GM04504 (cell line): ENCODE results near the gene TARBP1.
A peak's percentile ranks its signal among the peaks of the same experiment; 100 is the strongest.
"Not testable (repeated sequence)": the region's sequence is repeated elsewhere in the genome, so short reads cannot be mapped to it uniquely, and the experiment has no call there.

ENCODE experiments used
- DNase-seq: peaks from one replicate; pipeline ENCODE4 v3.0.0-alpha.2; 2012; ENCODE audit warnings: low read depth

TARBP1 gene

GRCh38 chr1:234437423-234438171 lies 41.4 kb downstream of the TARBP1 start:
- DNase-seq = no peak

GRCh38 chr1:234435620-234436019 lies 43.4 kb downstream of the TARBP1 start:
- no peak for DNase-seq

GRCh38 chr1:234434706-234435105 lies 44.3 kb downstream of the TARBP1 start:
- DNase-seq = no peak

GRCh38 chr1:234433563-234434285 lies 45.3 kb downstream of the TARBP1 start:
- no peak for DNase-seq

GRCh38 chr1:234431255-234431654 lies 47.7 kb downstream of the TARBP1 start:
- DNase-seq = no peak

- no peak for DNase-seq
Measured at GRCh38 chr1:234430691-234431090, 48.3 kb downstream of the TARBP1 start.

GRCh38 chr1:234429434-234429806 lies 49.6 kb downstream of the TARBP1 start:
- DNase-seq = no peak

- no peak for DNase-seq
Measured at GRCh38 chr1:234427950-234428646, 50.9 kb downstream of the TARBP1 start.

- no peak for DNase-seq
Measured at GRCh38 chr1:234413990-234414389, 65.0 kb downstream of the TARBP1 start.

- DNase-seq = no peak
Measured at GRCh38 chr1:234413485-234413884, 65.5 kb downstream of the TARBP1 start.

- no peak for DNase-seq
Measured at GRCh38 chr1:234412830-234413229, 66.1 kb downstream of the TARBP1 start.

GRCh38 chr1:234409328-234409727 lies 69.7 kb downstream of the TARBP1 start:
- no peak for DNase-seq

- DNase-seq = no peak
Measured at GRCh38 chr1:234408757-234409156, 70.2 kb downstream of the TARBP1 start.

GRCh38 chr1:234406871-234407270 lies 72.1 kb downstream of the TARBP1 start:
- no peak for DNase-seq

GRCh38 chr1:234405676-234406075 lies 73.3 kb downstream of the TARBP1 start:
- DNase-seq = no peak

- DNase-seq = no peak
Measured at GRCh38 chr1:234402939-234403338, 76.0 kb downstream of the TARBP1 start.

GRCh38 chr1:234401658-234402057 lies 77.3 kb downstream of the TARBP1 start:
- DNase-seq = no peak

GRCh38 chr1:234400773-234401172 lies 78.2 kb downstream of the TARBP1 start:
- DNase-seq = no peak

- not testable (repeated sequence) for DNase-seq
Measured at GRCh38 chr1:234399515-234399914, 79.5 kb downstream of the TARBP1 start.

- peak; percentile 7 for DNase-seq
Measured at GRCh38 chr1:234398849-234399381, 80.1 kb downstream of the TARBP1 start.

GRCh38 chr1:234397732-234398131 lies 81.2 kb downstream of the TARBP1 start:
- no peak for DNase-seq

GRCh38 chr1:234396871-234397270 lies 82.1 kb downstream of the TARBP1 start:
- no peak for DNase-seq

GRCh38 chr1:234396092-234396491 lies 82.9 kb downstream of the TARBP1 start:
- DNase-seq = no peak
